GM18873 (cell line): ENCODE data around the gene KRTAP5-10.
"Not testable (repeated sequence)": the region's sequence is repeated elsewhere in the genome, so short reads cannot be mapped to it uniquely, and the experiment has no call there.

ENCODE experiments used
- ATAC-seq: cut with Tn5 transposase; IDR thresholded peaks from one replicate; pipeline ENCODE4 v1.9.1; 2021; ENCODE audit warnings: mild to moderate bottlenecking, moderate library complexity, moderate number of reproducible peaks; ENCODE audit not compliant: unreplicated experiment, low FRiP score

Gene KRTAP5-10

GRCh38 chr11:71565263-71565662 lies at the start of gene KRTAP5-10:
Gene KRTAP5-10 (plus strand): TSS chr11:71565563. CDS start chr11:71565588, 25 bp downstream.
- no peak for ATAC-seq

GRCh38 chr11:71518506-71519471 lies 46.6 kb upstream of the KRTAP5-10 start:
- no peak for ATAC-seq

- ATAC-seq: no peak
Observed at GRCh38 chr11:71519546-71519945, 45.8 kb upstream of the KRTAP5-10 start.

- ATAC-seq: no peak
Observed at GRCh38 chr11:71525188-71525937, 40.0 kb upstream of the KRTAP5-10 start.

GRCh38 chr11:71525938-71526495 lies 39.3 kb upstream of the KRTAP5-10 start:
- no peak for ATAC-seq

GRCh38 chr11:71526796-71527575 lies 38.4 kb upstream of the KRTAP5-10 start, which contains the start of gene KRTAP5-7:
Gene KRTAP5-7 (plus strand): TSS chr11:71527267. CDS start chr11:71527301, 34 bp downstream.
- ATAC-seq: not testable (repeated sequence)

- ATAC-seq: no peak
Observed at GRCh38 chr11:71527576-71528210, 37.7 kb upstream of the KRTAP5-10 start.

- ATAC-seq: no peak
Observed at GRCh38 chr11:71530602-71531001, 34.8 kb upstream of the KRTAP5-10 start.

- no peak for ATAC-seq
Observed at GRCh38 chr11:71532036-71532610, 33.2 kb upstream of the KRTAP5-10 start.

GRCh38 chr11:71534711-71535608 lies 30.4 kb upstream of the KRTAP5-10 start:
- ATAC-seq: not testable (repeated sequence)

GRCh38 chr11:71535825-71536224 lies 29.5 kb upstream of the KRTAP5-10 start:
- ATAC-seq: no peak

GRCh38 chr11:71537537-71537936 lies 27.8 kb upstream of the KRTAP5-10 start:
- no peak for ATAC-seq

GRCh38 chr11:71537977-71538665 lies 27.2 kb upstream of the KRTAP5-10 start, which contains the start of gene KRTAP5-8:
Gene KRTAP5-8 (plus strand): TSS chr11:71538025. CDS start chr11:71538056, 31 bp downstream.
- ATAC-seq: not testable (repeated sequence)

GRCh38 chr11:71538666-71538990 lies 26.7 kb upstream of the KRTAP5-10 start:
- ATAC-seq: no peak

GRCh38 chr11:71539017-71539416 lies 26.3 kb upstream of the KRTAP5-10 start:
- no peak for ATAC-seq

- ATAC-seq: not testable (repeated sequence)
Observed at GRCh38 chr11:71539971-71540370, 25.4 kb upstream of the KRTAP5-10 start.

GRCh38 chr11:71540521-71541304 lies 24.6 kb upstream of the KRTAP5-10 start:
- not testable (repeated sequence) for ATAC-seq
